Stimulated activated effector memory CD8-positive, alpha-beta T cell treated with anti-CD3 and anti-CD28 coated beads, Interleukin-12 subunit alpha, Interleukin-12 subunit beta, amount 100 ng/mL, for 72 hours (primary cell): ENCODE measurements around the gene RNF144A.
"Not testable (repeated sequence)": the region's sequence is repeated elsewhere in the genome, so short reads cannot be mapped to it uniquely, and the experiment has no call there.

Experiments used
- ATAC-seq: fragments of 150-1000 bp; cut with Tn5 transposase; 2 replicates; pipeline ENCODE4 v1.10.0; 2021
- DNase-seq, 2 donors: peaks; one replicate each; pipeline ENCODE4 v3.0.0; 2021 to 2022; ENCODE audit warnings: low spot score in 2 of 2
- H3K27ac Mint-ChIP-seq: one replicate; pipeline ENCODE4 v1.8.0; 2022; ENCODE audit warnings: mild to moderate bottlenecking, mixed read lengths
- H3K36me3 Mint-ChIP-seq: one replicate; pipeline ENCODE4 v1.8.0; 2022; ENCODE audit warnings: mild to moderate bottlenecking, mixed read lengths
- H3K4me1 Mint-ChIP-seq: one replicate; pipeline ENCODE4 v1.8.0; 2022; ENCODE audit warnings: mixed read lengths
- H3K4me3 Mint-ChIP-seq: one replicate; pipeline ENCODE4 v1.8.0; 2022; ENCODE audit warnings: mild to moderate bottlenecking, mixed read lengths
- H3K9me3 Mint-ChIP-seq: one replicate; pipeline ENCODE4 v1.8.0; 2022; ENCODE audit warnings: mixed read lengths

RNF144A gene

DNA sequence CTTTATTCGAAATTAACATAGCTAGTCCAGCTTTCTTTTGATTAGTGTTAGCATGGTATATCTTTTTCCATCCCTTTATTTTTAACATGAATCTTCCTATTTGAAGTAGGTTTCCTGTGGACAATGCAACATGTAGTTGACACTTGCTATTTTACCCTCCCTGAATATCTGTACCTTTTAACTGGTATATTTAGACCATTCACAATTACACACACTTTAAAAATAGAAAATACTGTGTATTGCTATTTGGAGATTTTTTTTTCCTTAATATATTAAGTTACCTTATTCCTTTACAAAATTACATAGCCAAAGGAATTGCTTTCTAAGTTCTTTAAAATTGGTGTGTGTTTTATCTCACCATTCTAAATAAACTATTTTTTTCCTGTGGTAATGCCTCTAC is 15.0 kb downstream of the RNF144A start:
- Mint-ChIP-seq H3K27ac (no peak overlapping the region), H3K4me3 (no peak overlapping the region), H3K36me3 (no peaks in the 10 kb centered on the region), H3K4me1 (peaks cover 57% of the 10 kb centered on the region), H3K9me3 (peaks cover 2% of the 10 kb centered on the region)
- no peak for ATAC-seq
- no peak for DNase-seq

DNA sequence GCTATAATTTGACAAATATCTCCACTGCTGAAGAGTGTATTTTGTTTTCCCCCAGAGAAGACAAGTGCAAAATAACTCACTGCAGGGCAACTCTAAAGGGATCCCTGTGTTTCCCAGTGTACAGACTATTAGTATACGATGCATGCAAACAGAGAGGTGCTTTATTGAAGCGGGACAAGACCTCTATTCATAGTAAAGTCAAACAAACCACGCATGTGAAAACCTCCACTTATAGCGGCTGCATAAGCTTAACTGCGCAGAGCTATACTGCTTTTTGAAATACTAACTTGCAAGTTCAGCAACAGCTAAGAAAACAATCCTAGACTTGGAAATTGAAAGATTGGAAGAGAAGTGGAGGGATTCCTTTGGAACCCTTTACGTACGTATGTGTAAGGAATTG is 15.6 kb downstream of the RNF144A start:
- DNase-seq (no peak), ATAC-seq (no peak)
- no peaks in the 10 kb centered on the region for H3K36me3 Mint-ChIP-seq
- no peak overlapping the region for H3K4me3 Mint-ChIP-seq
- H3K27ac Mint-ChIP-seq, result no peak overlapping the region
- H3K4me1 Mint-ChIP-seq, result peaks cover 56% of the 10 kb centered on the region
- H3K9me3 Mint-ChIP-seq, result peaks cover 2% of the 10 kb centered on the region

DNA sequence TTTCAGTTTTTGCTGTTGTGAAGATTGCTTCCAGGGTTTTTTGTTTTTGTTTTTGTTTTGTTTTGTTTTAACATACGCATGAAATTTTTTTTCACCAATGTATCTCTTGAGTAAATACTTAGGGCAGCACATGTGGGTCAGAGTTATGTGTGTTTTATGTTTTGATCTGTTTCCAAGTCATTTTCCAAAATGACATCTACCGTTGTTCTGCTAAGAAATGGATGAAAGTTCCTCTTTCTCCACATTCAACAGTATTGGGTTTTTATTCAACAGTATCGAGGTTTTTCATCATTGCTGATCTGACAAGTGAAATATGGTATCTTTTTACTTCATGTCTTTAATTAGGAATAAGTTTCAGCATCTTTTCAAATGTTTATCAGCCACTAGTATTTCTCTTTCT is 16.7 kb downstream of the RNF144A start:
- ATAC-seq (no peak), DNase-seq (no peak)
- Mint-ChIP-seq H3K27ac (no peak overlapping the region), H3K4me1 (peaks cover 51% of the 10 kb centered on the region), H3K9me3 (no peaks in the 10 kb centered on the region), H3K4me3 (no peak overlapping the region), H3K36me3 (no peaks in the 10 kb centered on the region)

DNA sequence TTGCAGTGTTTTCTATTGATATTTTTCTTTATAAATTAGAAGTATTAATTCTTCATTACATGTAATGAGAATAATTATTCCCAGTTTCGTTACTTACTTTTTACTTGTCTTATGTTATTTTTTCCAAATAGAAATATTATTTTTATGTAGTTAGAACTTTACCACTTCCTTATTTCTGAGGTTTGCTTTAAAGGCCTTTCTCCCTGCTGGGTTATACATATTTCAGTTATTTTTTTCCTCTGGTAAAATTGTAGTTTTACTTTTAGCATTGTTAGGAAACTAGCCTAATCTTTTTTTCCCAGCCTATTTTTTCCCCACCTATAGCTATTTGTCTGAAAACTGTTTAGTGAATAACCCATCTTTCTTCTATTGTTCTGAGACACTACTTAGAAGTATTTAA is 17.1 kb downstream of the RNF144A start:
- no peak for ATAC-seq
- H3K27ac Mint-ChIP-seq, result no peak overlapping the region
- no peaks in the 10 kb centered on the region for H3K36me3 Mint-ChIP-seq
- no peak for DNase-seq
- no peaks in the 10 kb centered on the region for H3K9me3 Mint-ChIP-seq
- H3K4me1 Mint-ChIP-seq, result peaks cover 51% of the 10 kb centered on the region
- no peak overlapping the region for H3K4me3 Mint-ChIP-seq

- Mint-ChIP-seq H3K9me3 (no peaks in the 10 kb centered on the region), H3K4me3 (no peak overlapping the region), H3K4me1 (peaks cover 45% of the 10 kb centered on the region), H3K27ac (no peak overlapping the region), H3K36me3 (no peaks in the 10 kb centered on the region)
- ATAC-seq (no peak), DNase-seq (no peak)
These were observed 17.8 kb downstream of the RNF144A start for GRCh38 chr2:6934758-6935651.

- H3K9me3 Mint-ChIP-seq, H3K27ac Mint-ChIP-seq, H3K4me3 Mint-ChIP-seq, ATAC-seq, DNase-seq, H3K36me3 Mint-ChIP-seq: not testable (repeated sequence)
- H3K4me1 Mint-ChIP-seq, result peaks cover 47% of the 10 kb centered on the region
These were observed 18.4 kb downstream of the RNF144A start for GRCh38 chr2:6935652-6936020.

DNA sequence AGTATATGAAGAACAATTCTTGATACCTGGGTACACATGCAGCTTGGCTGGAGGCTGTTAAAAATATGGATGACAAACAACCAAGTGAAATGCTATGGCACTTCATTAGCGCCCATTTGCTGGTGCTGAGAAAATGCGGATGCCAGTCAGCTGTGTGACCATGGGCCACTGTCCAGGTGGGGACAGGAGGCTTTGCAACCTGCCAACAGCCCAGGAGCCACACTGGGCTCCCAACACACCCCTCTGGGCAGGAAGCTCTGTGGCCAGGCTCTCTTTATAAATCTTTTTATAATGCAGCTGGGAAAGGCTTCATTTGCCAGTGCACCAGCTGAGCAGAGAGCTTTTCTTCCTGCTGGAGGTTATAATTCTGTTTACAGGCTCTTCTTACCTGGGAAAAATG is 19.9 kb downstream of the RNF144A start:
- ATAC-seq, result no peak
- H3K4me1 Mint-ChIP-seq, result peaks cover 57% of the 10 kb centered on the region
- DNase-seq, result no peak
- peaks cover 10% of the 10 kb centered on the region for H3K36me3 Mint-ChIP-seq
- no peaks in the 10 kb centered on the region for H3K9me3 Mint-ChIP-seq
- H3K4me3 Mint-ChIP-seq, result no peak overlapping the region
- no peak overlapping the region for H3K27ac Mint-ChIP-seq

DNA sequence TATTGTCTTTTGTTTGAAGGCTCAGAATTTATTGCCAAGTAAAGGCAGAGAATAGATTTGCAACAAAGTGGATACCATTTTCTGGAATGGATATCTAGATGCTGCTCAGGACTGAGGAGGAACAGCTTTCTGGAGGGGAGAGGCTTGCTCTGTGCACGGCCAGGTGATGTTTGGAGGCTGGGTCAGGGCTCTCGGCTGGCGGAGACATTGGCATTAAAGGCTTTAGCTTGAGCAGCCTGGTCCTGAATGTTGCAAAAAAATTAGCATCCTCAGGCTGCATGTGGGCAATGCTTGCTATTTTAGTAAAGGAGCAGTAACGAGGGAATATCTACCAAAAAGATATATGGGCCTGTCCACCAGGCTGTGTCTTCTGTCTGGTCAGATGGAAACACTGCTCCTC is 20.4 kb downstream of the RNF144A start:
- H3K4me3 Mint-ChIP-seq, result no peak overlapping the region
- DNase-seq, result no peak
- no peak overlapping the region for H3K27ac Mint-ChIP-seq
- H3K36me3 Mint-ChIP-seq, result peaks cover 15% of the 10 kb centered on the region
- H3K9me3 Mint-ChIP-seq, result no peaks in the 10 kb centered on the region
- H3K4me1 Mint-ChIP-seq, result peaks cover 61% of the 10 kb centered on the region
- no peak for ATAC-seq

DNA sequence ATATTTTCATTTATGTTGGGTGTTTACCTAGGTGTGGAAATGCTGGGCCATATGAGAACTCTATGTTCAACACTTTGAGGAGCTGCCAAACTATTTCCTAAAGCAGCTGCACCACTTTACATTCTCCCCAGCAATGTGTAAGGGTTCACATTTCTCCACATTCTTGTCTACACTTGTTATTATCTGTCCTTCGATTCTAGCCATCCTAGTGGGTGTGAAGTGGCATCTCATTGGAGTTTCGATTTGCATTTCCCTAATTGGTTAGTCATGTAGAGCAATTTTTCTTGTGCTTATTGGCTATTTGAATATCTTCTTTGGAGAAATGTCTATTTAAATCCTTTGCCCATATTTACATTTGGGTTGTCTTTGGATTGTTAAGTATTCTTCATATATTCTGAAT is 21.9 kb downstream of the RNF144A start:
- H3K36me3 Mint-ChIP-seq, result peaks cover 19% of the 10 kb centered on the region
- no peak overlapping the region for H3K4me3 Mint-ChIP-seq
- no peak overlapping the region for H3K27ac Mint-ChIP-seq
- no peak for DNase-seq
- H3K9me3 Mint-ChIP-seq, result no peaks in the 10 kb centered on the region
- no peak for ATAC-seq
- peaks cover 63% of the 10 kb centered on the region for H3K4me1 Mint-ChIP-seq

DNA sequence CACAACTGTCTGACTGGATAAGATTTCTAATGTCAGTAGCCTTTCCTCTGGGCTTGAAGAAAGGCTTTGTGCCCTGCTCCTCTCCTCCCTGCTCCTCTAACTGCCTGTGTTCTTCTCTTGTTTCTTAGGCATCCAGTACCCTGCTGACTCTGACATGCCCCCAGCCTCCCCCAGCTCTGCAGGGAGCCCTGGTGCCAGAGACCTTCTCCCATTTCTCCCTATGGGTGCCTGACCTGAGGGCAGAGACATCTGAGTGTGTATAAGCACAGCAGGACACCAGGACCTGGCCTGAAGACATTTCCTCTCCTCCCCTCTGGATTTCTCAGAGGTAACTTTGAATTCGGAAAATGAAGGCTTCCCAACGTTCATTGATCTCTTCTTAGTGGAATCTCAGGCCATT is 23.6 kb downstream of the RNF144A start:
- H3K27ac Mint-ChIP-seq, result peak overlapping the region; percentile 0
- peaks cover 63% of the 10 kb centered on the region for H3K4me1 Mint-ChIP-seq
- peaks cover 22% of the 10 kb centered on the region for H3K36me3 Mint-ChIP-seq
- no peak for DNase-seq
- no peak overlapping the region for H3K4me3 Mint-ChIP-seq
- no peak for ATAC-seq
- no peaks in the 10 kb centered on the region for H3K9me3 Mint-ChIP-seq

- H3K4me1 Mint-ChIP-seq, result peaks cover 58% of the 10 kb centered on the region
- DNase-seq (no peak), ATAC-seq (no peak)
- no peaks in the 10 kb centered on the region for H3K9me3 Mint-ChIP-seq
- peak overlapping the region; percentile 0 for H3K27ac Mint-ChIP-seq
- H3K36me3 Mint-ChIP-seq, result peaks cover 24% of the 10 kb centered on the region
- H3K4me3 Mint-ChIP-seq, result no peak overlapping the region
These were observed 24.3 kb downstream of the RNF144A start for GRCh38 chr2:6941299-6942046.

- ATAC-seq (no peak), DNase-seq (no peak)
- no peak overlapping the region for H3K4me3 Mint-ChIP-seq
- H3K9me3 Mint-ChIP-seq, result no peaks in the 10 kb centered on the region
- peaks cover 62% of the 10 kb centered on the region for H3K4me1 Mint-ChIP-seq
- peaks cover 28% of the 10 kb centered on the region for H3K36me3 Mint-ChIP-seq
- peak overlapping the region; percentile 0 for H3K27ac Mint-ChIP-seq
These were observed 25.6 kb downstream of the RNF144A start for GRCh38 chr2:6942848-6943247.

GRCh38 chr2:6943523-6943922 is 26.3 kb downstream of the RNF144A start:
- DNase-seq (no peak), ATAC-seq (no peak)
- no peaks in the 10 kb centered on the region for H3K9me3 Mint-ChIP-seq
- peaks cover 30% of the 10 kb centered on the region for H3K36me3 Mint-ChIP-seq
- H3K4me3 Mint-ChIP-seq, result no peak overlapping the region
- H3K27ac Mint-ChIP-seq, result peak overlapping the region; percentile 0
- peaks cover 67% of the 10 kb centered on the region for H3K4me1 Mint-ChIP-seq

DNA sequence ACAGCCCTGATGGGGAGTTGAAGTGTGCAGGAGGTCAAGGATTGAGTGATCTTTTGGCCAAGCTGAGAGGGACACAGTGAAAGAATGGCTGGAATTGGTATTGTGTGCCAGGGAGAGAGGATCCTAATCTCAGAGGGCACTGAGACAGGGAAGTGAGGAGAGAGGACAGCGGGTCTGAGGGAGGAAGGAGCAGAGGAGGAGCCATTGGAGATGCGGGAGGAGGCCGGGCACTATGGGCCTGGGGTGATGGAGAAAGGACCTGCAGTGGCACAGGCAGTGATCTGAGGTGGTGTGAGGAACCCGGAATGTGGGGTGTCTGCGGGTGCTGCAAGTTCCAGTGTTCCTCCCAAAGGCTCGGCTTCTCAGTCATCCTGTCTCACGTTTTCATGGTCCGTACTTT is 26.8 kb downstream of the RNF144A start:
- no peak for ATAC-seq
- no peak overlapping the region for H3K27ac Mint-ChIP-seq

DNA sequence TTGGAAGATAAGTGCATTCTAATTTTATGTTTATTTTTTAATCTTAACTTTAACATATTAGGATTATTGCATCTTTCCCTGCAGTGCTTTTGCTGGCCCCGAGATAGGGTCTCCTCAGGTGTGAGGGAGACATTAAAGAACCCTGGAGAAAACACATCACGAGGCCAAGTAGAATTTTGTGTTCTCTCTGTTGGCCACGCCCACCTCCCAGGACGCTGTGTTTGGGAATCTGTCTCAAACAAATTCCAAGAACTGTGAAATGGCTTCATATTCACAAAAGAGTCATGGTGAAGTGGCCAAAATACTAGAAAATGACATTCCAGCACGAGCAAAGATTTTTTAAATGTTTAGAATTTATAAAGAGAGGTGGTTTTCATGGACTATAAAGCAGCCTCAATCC is 27.3 kb downstream of the RNF144A start:
- Mint-ChIP-seq H3K27ac (no peak overlapping the region), H3K4me1 (peaks cover 67% of the 10 kb centered on the region), H3K4me3 (no peak overlapping the region), H3K9me3 (no peaks in the 10 kb centered on the region), H3K36me3 (peaks cover 37% of the 10 kb centered on the region)
- ATAC-seq, result no peak
- no peak for DNase-seq

More for the DNA sequence above, 26.8 kb downstream of the RNF144A start:
- Mint-ChIP-seq H3K4me3 (no peak overlapping the region), H3K9me3 (no peaks in the 10 kb centered on the region), H3K36me3 (peaks cover 34% of the 10 kb centered on the region), H3K4me1 (peaks cover 67% of the 10 kb centered on the region)
- DNase-seq, result no peak
